Measurements from ENCODE around the gene SLC30A2.

GRCh38 chr1:26012864-26013263, 33.1 kb downstream of the SLC30A2 start:
- TF ChIP-seq MYNN (tag by site-specific recombination; IDR thresholded peaks at IDR 0.05; ENCODE audit: borderline replicate concordance): no peak
- no peak for TF ChIP-seq ZNF302 (tag by site-specific recombination; IDR thresholded peaks at IDR 0.05; ENCODE audit: low read depth)
- TF ChIP-seq CTCF (tag by site-specific recombination; IDR thresholded peaks at IDR 0.05): no peak
- TF ChIP-seq, protein P1, sequence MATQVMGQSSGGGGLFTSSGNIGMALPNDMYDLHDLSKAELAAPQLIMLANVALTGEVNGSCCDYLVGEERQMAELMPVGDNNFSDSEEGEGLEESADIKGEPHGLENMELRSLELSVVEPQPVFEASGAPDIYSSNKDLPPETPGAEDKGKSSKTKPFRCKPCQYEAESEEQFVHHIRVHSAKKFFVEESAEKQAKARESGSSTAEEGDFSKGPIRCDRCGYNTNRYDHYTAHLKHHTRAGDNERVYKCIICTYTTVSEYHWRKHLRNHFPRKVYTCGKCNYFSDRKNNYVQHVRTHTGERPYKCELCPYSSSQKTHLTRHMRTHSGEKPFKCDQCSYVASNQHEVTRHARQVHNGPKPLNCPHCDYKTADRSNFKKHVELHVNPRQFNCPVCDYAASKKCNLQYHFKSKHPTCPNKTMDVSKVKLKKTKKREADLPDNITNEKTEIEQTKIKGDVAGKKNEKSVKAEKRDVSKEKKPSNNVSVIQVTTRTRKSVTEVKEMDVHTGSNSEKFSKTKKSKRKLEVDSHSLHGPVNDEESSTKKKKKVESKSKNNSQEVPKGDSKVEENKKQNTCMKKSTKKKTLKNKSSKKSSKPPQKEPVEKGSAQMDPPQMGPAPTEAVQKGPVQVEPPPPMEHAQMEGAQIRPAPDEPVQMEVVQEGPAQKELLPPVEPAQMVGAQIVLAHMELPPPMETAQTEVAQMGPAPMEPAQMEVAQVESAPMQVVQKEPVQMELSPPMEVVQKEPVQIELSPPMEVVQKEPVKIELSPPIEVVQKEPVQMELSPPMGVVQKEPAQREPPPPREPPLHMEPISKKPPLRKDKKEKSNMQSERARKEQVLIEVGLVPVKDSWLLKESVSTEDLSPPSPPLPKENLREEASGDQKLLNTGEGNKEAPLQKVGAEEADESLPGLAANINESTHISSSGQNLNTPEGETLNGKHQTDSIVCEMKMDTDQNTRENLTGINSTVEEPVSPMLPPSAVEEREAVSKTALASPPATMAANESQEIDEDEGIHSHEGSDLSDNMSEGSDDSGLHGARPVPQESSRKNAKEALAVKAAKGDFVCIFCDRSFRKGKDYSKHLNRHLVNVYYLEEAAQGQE (tag by site-specific recombination; IDR thresholded peaks at IDR 0.05): no peak
- no peak for TF ChIP-seq ZNF830 (tag by site-specific recombination; IDR thresholded peaks at IDR 0.05; ENCODE audit: low read depth)
- TF ChIP-seq KLF8 (tag by site-specific recombination; IDR thresholded peaks at IDR 0.05): no peak
- TF ChIP-seq ZNF274 (IDR thresholded peaks at IDR 0.05; ENCODE audit: low read length): no peak
- no peak for TF ChIP-seq ZNF274 (tag by site-specific recombination; IDR thresholded peaks at IDR 0.05; ENCODE audit: borderline replicate concordance)
- no peak for TF ChIP-seq ZNF341 (tag by site-specific recombination; IDR thresholded peaks at IDR 0.05; ENCODE audit: low read depth)
